Dendritic cell treated with granulocyte-macrophage colony-stimulating factor and Interleukin-4, amounts not matched to agents 40 ng/mL and 50 ng/mL, for 4 days (primary cell): ENCODE measurements around the gene DYDC2.
A peak's percentile ranks its signal among the peaks of the same experiment; 100 is the strongest.

Source experiments
- H3K27ac Mint-ChIP-seq: one replicate; pipeline ENCODE4 v1.8.0; 2022; ENCODE audit warnings: mild to moderate bottlenecking, mixed read lengths
- H3K27me3 Mint-ChIP-seq: one replicate; pipeline ENCODE4 v1.8.0; 2022; ENCODE audit warnings: mild to moderate bottlenecking, mixed read lengths
- H3K36me3 Mint-ChIP-seq: one replicate; pipeline ENCODE4 v1.8.0; 2022; ENCODE audit warnings: low read depth, mixed read lengths
- H3K4me1 Mint-ChIP-seq: one replicate; pipeline ENCODE4 v1.8.0; 2022; ENCODE audit warnings: low read depth, mixed read lengths
- H3K4me3 Mint-ChIP-seq: one replicate; pipeline ENCODE4 v1.8.0; 2022; ENCODE audit warnings: mild to moderate bottlenecking, moderate library complexity, mixed read lengths
- H3K9me3 Mint-ChIP-seq: one replicate; pipeline ENCODE4 v1.8.0; 2022; ENCODE audit warnings: mixed read lengths
- intact Hi-C: fragments of 100-400 bp; cut with micrococcal nuclease; formaldehyde crosslinking; loops from one replicate; pipeline ENCODE4 v1.15.0; 2022

Gene DYDC2

GRCh38 chr10:80356563-80356988 is at the start of gene DYDC2, which contains the start of gene DYDC1:
DYDC2 (plus strand) TSS chr10:80356781; CDS start chr10:80362444, 5,663 bp downstream.
DYDC1 (minus strand) TSS chr10:80356755; CDS start chr10:80352601, 4,154 bp downstream.
- H3K4me3 Mint-ChIP-seq = peak within 1 kb of the TSS; percentile 83
- intact Hi-C loops = no loop called here
- H3K4me1 Mint-ChIP-seq = peaks cover 13% of the 10 kb centered on the region
- no peaks in the 10 kb centered on the region for H3K36me3 Mint-ChIP-seq
- no peaks in the 10 kb centered on the region for H3K9me3 Mint-ChIP-seq
- peaks cover 39% of the 10 kb centered on the region for H3K27me3 Mint-ChIP-seq
- peak within 1 kb of the TSS; percentile 39 for H3K27ac Mint-ChIP-seq

- H3K4me1 Mint-ChIP-seq = peaks cover 18% of the 10 kb centered on the region
- H3K27ac Mint-ChIP-seq = no peak overlapping the region
- H3K9me3 Mint-ChIP-seq = no peaks in the 10 kb centered on the region
- H3K36me3 Mint-ChIP-seq = no peaks in the 10 kb centered on the region
- intact Hi-C loops = no loop called here
- no peak overlapping the region for H3K4me3 Mint-ChIP-seq
- no peaks in the 10 kb centered on the region for H3K27me3 Mint-ChIP-seq
Observed at GRCh38 chr10:80313523-80313922, 43.1 kb upstream of the DYDC2 start.

DNA sequence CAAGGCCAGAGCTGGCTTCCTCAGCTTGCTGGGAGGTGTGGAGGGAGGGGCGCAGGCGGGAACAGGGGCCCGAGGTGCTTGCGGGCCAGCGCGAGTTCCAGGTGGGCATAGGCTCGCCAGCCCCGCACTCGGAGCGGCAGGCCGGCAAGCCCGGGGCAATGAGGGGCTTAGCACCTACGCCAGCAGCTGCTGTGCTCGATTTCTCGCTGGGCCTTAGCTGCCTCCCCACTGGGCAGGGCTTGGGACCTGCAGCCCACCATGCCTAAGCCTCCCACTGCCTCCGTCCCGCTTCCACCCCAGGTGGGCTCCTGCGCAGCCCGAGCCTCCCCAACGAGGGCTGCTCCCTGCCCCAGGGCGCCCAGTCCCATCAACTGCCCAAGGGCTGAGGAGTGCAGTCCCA is 41.2 kb upstream of the DYDC2 start:
- peaks cover 18% of the 10 kb centered on the region for H3K4me1 Mint-ChIP-seq
- H3K4me3 Mint-ChIP-seq = no peak overlapping the region
- peaks cover 2% of the 10 kb centered on the region for H3K27me3 Mint-ChIP-seq
- no peaks in the 10 kb centered on the region for H3K9me3 Mint-ChIP-seq
- intact Hi-C loops = no loop called here
- H3K36me3 Mint-ChIP-seq = no peaks in the 10 kb centered on the region
- no peak overlapping the region for H3K27ac Mint-ChIP-seq

- Mint-ChIP-seq H3K4me3 (no peak overlapping the region), H3K27ac (no peak overlapping the region), H3K27me3 (peaks cover 2% of the 10 kb centered on the region), H3K36me3 (no peaks in the 10 kb centered on the region), H3K4me1 (peaks cover 12% of the 10 kb centered on the region), H3K9me3 (no peaks in the 10 kb centered on the region)
- intact Hi-C loops = no loop called here
Observed at GRCh38 chr10:80318742-80319141, 37.8 kb upstream of the DYDC2 start.

GRCh38 chr10:80319318-80319717 is 37.3 kb upstream of the DYDC2 start:
- Mint-ChIP-seq H3K36me3 (no peaks in the 10 kb centered on the region), H3K27me3 (peaks cover 2% of the 10 kb centered on the region), H3K27ac (no peak overlapping the region), H3K4me1 (peaks cover 12% of the 10 kb centered on the region), H3K4me3 (no peak overlapping the region), H3K9me3 (no peaks in the 10 kb centered on the region)
- intact Hi-C loops = no loop called here

DNA sequence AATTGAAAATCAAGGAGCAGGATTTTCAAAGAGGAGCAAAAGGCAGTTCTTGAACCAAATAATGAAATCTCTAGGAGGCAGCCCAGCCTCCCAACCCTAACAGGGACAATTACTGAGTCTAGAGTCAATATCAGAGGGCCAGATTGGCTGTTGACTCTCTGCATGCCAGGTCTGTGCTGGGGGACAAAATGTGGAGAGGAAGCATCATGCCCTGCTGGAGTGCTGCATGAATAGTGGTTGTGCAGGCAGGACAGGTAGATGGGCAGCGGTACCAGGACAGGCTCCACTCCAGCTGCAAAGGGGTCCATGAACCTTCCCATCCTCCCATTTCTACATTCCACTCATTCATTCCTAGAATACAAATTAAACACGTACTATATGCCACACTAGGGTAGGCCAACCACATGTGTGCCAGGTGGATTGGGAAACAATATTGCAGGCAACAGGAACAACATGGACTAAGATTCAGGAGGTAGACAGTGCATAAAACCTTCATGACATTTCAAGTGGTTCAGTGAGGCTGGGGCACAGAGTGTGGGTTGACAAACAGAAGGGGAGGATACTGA is 36.8 kb upstream of the DYDC2 start:
- Mint-ChIP-seq H3K4me1 (peaks cover 12% of the 10 kb centered on the region), H3K36me3 (no peaks in the 10 kb centered on the region), H3K9me3 (no peaks in the 10 kb centered on the region), H3K27ac (no peak overlapping the region), H3K4me3 (no peak overlapping the region), H3K27me3 (peaks cover 2% of the 10 kb centered on the region)
- intact Hi-C loops = no loop called here

DNA sequence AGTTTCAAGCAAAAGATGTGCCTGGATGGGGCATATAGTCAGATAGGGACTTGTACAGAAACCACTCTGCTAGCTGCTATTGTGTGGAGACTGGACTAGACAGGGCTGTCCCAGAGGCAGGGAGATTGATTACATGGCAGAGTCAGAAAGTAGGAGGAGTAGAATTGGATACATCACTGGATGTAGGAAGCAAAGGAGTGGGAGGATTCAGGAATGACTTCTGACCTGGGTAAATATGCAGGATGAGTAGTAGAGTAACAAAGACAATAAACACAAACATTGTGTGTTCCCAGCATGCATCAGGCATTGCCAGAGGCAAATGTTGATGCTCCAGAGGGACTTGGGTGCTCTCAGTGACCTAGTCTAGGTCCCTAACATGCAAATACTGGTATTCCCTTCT is 36.2 kb upstream of the DYDC2 start:
- intact Hi-C loops = no loop called here
- Mint-ChIP-seq H3K4me3 (no peak overlapping the region), H3K27ac (no peak overlapping the region), H3K27me3 (peaks cover 2% of the 10 kb centered on the region), H3K4me1 (peaks cover 12% of the 10 kb centered on the region), H3K9me3 (no peaks in the 10 kb centered on the region), H3K36me3 (no peaks in the 10 kb centered on the region)

DNA sequence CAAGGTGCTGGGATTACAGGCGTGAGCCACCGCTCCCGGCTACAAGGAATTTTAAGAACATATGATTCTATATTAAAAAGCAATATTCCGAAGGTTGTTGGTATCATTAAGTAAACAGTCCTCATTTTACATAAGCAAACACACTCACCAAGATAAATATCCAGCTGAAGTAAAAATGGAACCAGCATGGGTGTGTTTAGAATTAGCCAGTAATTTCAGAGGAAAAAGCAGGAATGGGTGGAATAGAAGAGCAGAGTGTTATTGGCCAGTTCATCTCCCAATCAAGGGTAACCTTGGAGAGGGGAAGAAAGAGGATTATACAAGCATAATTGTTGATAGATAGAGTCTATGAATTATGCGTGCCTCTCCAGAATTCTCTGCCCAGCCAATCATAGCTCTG is 35.4 kb upstream of the DYDC2 start:
- Mint-ChIP-seq H3K4me1 (peaks cover 10% of the 10 kb centered on the region), H3K9me3 (no peaks in the 10 kb centered on the region), H3K27ac (no peak overlapping the region), H3K27me3 (peaks cover 2% of the 10 kb centered on the region), H3K36me3 (no peaks in the 10 kb centered on the region), H3K4me3 (no peak overlapping the region)
- intact Hi-C loops = no loop called here

DNA sequence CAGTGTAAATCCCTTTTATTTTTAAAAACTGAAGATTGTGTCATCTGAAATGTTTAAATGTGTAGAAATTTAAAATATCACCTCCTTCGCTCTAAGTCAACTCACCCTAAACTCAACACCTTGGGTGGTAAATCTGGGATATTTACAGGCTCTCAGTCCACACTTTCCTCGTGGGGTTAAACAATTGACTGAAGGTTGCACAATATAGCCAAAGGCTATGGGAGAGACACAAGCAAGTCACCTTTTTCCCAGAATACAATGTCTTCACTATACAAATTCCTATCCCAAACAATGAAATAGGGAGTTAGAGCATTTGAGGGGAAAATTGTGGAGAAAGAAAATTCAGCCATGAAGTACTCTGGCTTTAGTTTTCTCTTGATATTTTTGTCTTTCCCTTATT is 34.4 kb upstream of the DYDC2 start:
- no peak overlapping the region for H3K4me3 Mint-ChIP-seq
- peaks cover under 1% of the 10 kb centered on the region for H3K4me1 Mint-ChIP-seq
- peaks cover 2% of the 10 kb centered on the region for H3K27me3 Mint-ChIP-seq
- H3K9me3 Mint-ChIP-seq = no peaks in the 10 kb centered on the region
- H3K36me3 Mint-ChIP-seq = no peaks in the 10 kb centered on the region
- no peak overlapping the region for H3K27ac Mint-ChIP-seq
- intact Hi-C loops = no loop called here

- Mint-ChIP-seq H3K4me1 (no peaks in the 10 kb centered on the region), H3K9me3 (no peaks in the 10 kb centered on the region)
Observed at GRCh38 chr10:80322711-80323110, 33.9 kb upstream of the DYDC2 start.

GRCh38 chr10:80323311-80323710 is 33.3 kb upstream of the DYDC2 start:
- H3K27ac Mint-ChIP-seq = no peak overlapping the region
- H3K4me3 Mint-ChIP-seq = no peak overlapping the region
- no peaks in the 10 kb centered on the region for H3K36me3 Mint-ChIP-seq
- no peaks in the 10 kb centered on the region for H3K9me3 Mint-ChIP-seq
- H3K27me3 Mint-ChIP-seq = peaks cover 2% of the 10 kb centered on the region
- intact Hi-C loops = no loop called here
- H3K4me1 Mint-ChIP-seq = no peaks in the 10 kb centered on the region

More at GRCh38 chr10:80322711-80323110, 33.9 kb upstream of the DYDC2 start:
- Mint-ChIP-seq H3K4me3 (no peak overlapping the region), H3K27me3 (peaks cover 2% of the 10 kb centered on the region), H3K27ac (no peak overlapping the region), H3K36me3 (no peaks in the 10 kb centered on the region)
- intact Hi-C loops = no loop called here

DNA sequence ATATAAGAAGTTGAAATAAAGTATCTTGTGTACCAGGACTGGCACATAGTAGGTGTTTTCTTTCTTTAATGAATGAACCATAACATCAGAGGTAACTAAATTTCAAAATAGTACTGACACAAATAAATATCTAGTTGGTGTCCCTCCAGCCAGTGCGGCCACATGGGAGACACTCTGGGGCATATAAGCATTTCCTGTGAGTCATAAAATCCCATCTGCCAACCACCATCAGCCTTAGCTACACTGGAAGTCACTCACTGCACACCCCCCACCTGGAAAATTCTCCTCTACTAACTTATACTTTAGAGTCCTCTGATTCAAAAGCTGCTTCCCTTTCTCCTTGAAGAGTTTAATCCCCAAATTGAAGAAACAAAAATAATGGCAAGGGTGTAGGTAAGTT is 32.5 kb upstream of the DYDC2 start:
- Mint-ChIP-seq H3K4me1 (no peaks in the 10 kb centered on the region), H3K4me3 (no peak overlapping the region)
- intact Hi-C loops = no loop called here

DNA sequence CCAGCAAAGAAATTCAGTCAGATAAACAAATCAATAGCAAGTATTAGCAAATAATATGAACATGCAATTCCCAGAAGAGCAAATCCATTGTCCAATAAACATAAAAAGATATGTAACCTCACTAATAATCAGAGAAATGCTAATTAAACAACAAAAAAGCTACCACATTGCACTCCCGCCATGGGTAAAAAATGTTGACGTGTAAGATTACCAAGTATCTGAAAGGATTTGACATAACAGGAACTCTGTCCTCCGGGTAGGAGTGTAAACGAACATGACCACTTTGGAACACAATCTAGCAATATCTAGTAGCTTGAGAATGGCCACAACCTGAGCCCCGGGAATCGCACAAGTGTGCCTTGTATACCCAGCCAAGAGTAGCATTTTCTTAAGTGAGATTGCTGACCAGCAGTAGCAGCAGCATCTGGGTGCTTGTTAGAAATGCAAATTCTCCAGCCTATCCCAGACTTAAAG is 31.7 kb upstream of the DYDC2 start:
- Mint-ChIP-seq H3K9me3 (no peaks in the 10 kb centered on the region), H3K4me1 (no peaks in the 10 kb centered on the region), H3K4me3 (no peak overlapping the region), H3K27ac (no peak overlapping the region), H3K36me3 (no peaks in the 10 kb centered on the region), H3K27me3 (peaks cover 2% of the 10 kb centered on the region)
- intact Hi-C loops = no loop called here

More for the DNA sequence above, 32.5 kb upstream of the DYDC2 start:
- no peaks in the 10 kb centered on the region for H3K9me3 Mint-ChIP-seq
- no peaks in the 10 kb centered on the region for H3K36me3 Mint-ChIP-seq
- no peak overlapping the region for H3K27ac Mint-ChIP-seq
- H3K27me3 Mint-ChIP-seq = peaks cover 2% of the 10 kb centered on the region

- H3K36me3 Mint-ChIP-seq = no peaks in the 10 kb centered on the region
- H3K4me3 Mint-ChIP-seq = no peak overlapping the region
- H3K4me1 Mint-ChIP-seq = no peaks in the 10 kb centered on the region
- no peaks in the 10 kb centered on the region for H3K9me3 Mint-ChIP-seq
- peaks cover 1% of the 10 kb centered on the region for H3K27me3 Mint-ChIP-seq
- no peak overlapping the region for H3K27ac Mint-ChIP-seq
- intact Hi-C loops = no loop called here
Observed at GRCh38 chr10:80333983-80334382, 22.6 kb upstream of the DYDC2 start.

GRCh38 chr10:80344276-80344675 is 12.3 kb upstream of the DYDC2 start:
- H3K27me3 Mint-ChIP-seq = no peaks in the 10 kb centered on the region
- H3K36me3 Mint-ChIP-seq = no peaks in the 10 kb centered on the region
- H3K4me3 Mint-ChIP-seq = no peak overlapping the region
- no peak overlapping the region for H3K27ac Mint-ChIP-seq
- no peaks in the 10 kb centered on the region for H3K9me3 Mint-ChIP-seq
- intact Hi-C loops = no loop called here
- H3K4me1 Mint-ChIP-seq = no peaks in the 10 kb centered on the region
